GM21528 (cell line): Measurements from ENCODE around the gene ATG10.
"Not testable (repeated sequence)": the region's sequence is repeated elsewhere in the genome, so short reads cannot be mapped to it uniquely, and the experiment has no call there.

Experiments used
- ATAC-seq: cut with Tn5 transposase; IDR thresholded peaks from one replicate; pipeline ENCODE4 v1.9.1; 2021; ENCODE audit warnings: mild to moderate bottlenecking, moderate library complexity; ENCODE audit not compliant: unreplicated experiment, low FRiP score

Gene ATG10

DNA sequence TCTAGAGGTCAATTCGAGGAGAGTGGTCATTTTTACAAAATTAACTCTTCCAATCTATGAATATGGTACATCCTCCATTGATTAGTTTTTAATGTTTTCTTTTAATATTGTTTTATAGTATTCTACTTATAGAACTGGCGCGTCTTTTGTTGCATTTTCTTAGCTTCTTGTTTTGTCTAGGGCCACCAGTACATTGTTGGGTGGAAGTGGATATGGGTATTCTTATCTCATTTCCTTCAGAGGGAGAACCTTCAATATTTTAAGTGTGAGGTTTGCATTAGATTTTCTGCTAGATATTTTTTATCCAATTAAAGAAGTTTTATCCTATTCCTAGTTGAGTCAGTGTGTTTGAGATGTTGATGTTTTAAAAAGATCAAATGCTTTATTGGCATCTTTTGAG is 236.5 kb downstream of the ATG10 start:
- ATAC-seq, result no peak

GRCh38 chr5:82211855-82212572 is 240.2 kb downstream of the ATG10 start:
- ATAC-seq, result no peak

GRCh38 chr5:82217917-82218316 is 246.1 kb downstream of the ATG10 start:
- ATAC-seq, result no peak

DNA sequence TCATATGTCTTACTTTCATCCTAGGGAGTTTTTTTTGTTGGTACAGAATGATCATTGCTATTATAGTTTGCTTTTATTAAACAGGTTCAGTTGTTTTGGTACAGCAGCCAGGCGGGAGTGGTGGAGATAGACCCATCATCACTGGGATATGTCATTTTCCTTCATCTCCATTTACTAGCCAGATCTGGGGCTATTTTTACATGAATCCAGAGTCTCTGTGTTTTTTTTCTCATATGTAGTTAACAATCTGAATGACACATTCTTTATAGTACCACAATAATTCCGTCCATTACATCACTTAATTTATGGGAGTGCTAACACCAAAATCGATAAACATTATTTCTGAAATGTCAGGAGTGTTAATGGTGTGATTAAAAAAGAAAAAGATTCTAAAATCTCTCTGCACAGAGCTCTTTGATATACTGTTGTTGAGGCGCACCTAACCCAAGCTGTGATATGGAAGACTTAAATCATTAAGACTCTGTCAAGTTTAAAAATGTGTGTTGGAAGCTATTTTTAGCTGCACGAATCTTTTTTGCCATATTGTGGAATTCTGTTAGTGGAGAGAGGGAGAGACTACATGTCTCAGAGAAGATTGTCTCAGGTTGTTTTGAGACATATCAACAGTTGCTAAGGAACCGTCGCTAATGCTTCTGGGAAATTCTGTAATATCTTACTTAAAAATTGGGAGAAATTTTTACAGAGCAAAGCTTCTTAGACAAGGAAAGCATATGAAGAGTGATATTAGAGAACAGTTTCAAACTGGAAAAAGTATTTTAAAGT is 246.7 kb downstream of the ATG10 start:
- ATAC-seq, result no peak

GRCh38 chr5:82221020-82221419 is 249.2 kb downstream of the ATG10 start:
- no peak for ATAC-seq

- no peak for ATAC-seq
These were observed 251.1 kb downstream of the ATG10 start for GRCh38 chr5:82222597-82223574.

DNA sequence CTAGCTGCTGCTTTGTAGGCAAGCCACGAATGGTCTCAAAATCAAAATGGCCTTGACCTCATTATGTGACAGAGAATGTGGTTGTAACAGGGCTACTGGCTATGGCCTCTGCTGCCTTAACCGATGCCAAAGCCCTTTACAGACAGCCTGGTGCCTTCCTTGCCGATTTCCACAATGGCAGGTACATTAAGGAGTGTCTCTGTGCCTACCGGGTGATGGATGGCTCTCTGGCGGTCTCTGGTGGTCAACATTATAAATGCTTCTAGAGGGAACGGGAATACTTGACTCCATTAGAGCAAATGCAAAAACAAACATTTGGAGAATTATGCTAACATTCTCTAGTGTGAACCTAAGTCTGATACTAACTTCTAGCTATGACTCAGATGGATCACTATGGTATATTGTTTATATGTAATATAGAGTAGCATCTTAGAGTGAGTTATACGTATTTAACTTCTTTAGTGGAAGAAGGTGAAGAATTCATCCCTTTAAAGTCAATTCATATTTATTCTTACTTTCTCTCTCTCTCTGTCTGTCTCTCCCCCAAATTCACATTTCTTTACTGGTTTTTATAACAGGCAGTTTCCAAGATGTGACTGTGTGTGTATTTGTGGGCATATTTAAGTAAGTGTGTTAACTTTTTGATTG is 253.8 kb downstream of the ATG10 start:
- ATAC-seq, result peak; percentile 80

DNA sequence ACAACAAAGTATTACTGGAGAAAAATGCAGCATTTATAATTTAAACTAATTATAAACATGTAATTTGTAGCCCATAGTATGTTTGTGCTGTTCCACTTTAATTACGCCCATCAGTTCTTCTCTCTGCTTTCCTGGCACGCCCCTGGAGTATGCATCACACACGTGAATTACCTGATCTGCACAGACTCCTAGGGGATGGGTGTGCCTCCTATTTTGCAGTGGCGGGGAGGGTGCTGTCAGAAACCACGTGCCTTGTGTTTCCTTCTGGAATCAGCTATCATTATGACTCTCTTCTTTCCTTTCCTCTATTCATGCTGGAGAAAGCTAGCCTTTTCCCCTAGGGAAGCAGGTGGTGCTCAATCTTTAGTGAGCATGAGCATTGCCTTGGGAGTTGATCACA is 263.1 kb downstream of the ATG10 start:
- no peak for ATAC-seq

GRCh38 chr5:82244151-82244550 is 272.3 kb downstream of the ATG10 start:
- no peak for ATAC-seq

- ATAC-seq, result no peak
These were observed 273.2 kb downstream of the ATG10 start for GRCh38 chr5:82244854-82245635.

DNA sequence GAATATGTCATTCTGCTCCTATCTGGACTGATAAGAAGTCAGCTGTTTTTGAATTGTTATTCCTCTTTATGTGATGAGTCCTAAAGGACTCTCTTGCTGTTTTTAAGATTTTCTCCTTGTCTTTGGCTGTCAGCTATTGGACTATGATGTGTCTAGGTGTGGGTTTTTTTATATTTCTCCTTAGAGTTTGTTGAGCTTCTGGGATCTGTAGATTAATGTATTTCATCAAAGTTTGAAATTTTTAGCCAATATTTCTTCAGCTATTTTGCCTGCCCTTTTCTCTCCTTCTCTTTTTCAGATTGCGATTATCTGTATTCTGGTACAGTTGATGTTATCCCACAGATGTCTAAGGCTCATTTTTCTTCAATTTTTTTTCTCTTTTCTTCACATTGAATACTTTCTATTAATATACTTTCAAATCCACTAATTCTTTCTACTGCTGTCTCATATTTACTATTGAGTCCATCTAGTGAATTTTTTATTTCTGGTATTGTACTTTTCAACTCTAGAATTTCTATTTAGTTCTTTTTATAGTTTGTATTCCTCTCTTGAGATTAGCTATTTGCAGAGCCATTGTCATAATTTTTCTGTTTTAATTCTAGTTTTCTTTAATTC is 275.2 kb downstream of the ATG10 start:
- ATAC-seq, result no peak

- ATAC-seq, result no peak
These were observed 280.9 kb downstream of the ATG10 start for GRCh38 chr5:82252744-82253143.

DNA sequence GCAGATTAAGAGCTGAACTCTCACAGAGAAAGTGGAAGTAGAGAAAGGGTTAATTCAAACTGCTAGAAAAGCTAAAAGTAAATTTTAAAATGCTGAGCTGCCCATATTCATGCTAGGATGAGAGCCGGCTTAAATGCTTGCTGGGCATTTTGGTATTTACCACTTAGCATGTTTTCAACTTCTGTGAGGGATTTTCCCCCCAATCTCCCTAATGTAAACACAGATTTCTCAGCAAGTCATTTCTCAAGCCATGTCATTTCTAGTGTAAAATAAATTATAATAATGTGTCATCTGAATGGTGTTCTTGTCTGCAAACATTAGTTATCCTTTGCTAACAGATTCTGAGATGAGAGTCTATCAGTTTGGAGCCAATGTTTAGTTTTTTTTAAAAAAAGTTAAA is 284.0 kb downstream of the ATG10 start:
- ATAC-seq, result no peak

DNA sequence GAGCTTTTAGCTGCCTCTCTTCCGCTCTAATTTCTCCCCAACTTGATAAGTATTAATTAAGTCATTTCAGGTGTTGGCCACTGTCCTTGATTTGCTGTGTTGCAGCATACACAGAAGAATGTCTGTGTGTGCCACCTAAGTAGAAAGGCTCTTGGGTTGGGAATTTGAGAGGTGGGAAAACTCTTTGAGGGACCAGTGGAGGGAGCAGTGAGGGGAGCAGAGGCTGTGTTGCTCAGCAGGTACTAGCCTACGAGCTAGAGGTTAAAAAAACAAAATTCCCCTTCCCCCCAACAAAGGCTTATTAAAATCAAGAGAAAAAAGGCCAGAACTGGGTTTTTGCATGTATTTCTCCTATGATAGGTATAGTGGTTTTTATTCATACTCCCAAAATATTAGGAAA is 285.4 kb downstream of the ATG10 start:
- ATAC-seq, result no peak

GRCh38 chr5:82257729-82258128 is 285.9 kb downstream of the ATG10 start:
- no peak for ATAC-seq

DNA sequence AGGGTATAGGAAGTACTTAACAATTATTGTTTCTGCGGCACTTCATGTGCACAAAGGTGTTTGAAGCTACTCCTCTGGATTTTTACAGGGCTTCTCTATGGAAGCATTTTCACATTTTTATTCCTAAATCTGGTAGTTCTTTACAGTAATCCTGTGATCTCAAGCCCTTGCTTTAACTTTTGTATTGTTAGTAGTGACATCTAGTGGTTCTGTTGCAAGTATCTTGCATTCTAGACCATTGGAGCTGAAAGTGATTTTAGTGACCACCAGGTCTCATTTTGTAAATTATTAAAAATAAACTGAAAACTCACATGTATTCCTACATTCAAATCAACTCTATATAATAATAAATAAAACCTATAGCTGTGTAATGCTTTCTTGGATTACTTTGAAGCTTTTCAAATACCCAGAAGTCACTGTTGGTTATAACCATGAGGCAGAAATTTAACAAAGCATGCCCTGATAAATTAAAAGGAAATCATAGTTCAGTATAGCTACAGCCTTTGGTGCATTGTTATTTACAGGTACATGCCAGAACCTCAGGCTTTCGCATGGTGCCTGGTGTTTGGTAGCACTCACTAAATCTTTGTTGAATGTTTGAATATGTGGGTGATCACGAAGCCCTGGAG is 287.5 kb downstream of the ATG10 start:
- no peak for ATAC-seq

- ATAC-seq, result no peak
These were observed 293.2 kb downstream of the ATG10 start for GRCh38 chr5:82265047-82265446.

- not testable (repeated sequence) for ATAC-seq
These were observed 295.6 kb downstream of the ATG10 start for GRCh38 chr5:82267297-82267933.
